Loucy (cell line): ENCODE measurements around the gene KIF16B.

ENCODE experiments used
- H2AFZ ChIP-seq: fragments of 200-600 bp; sonication (generic); 2 replicates; pipeline ENCODE4 v1.6.0; 2016; ENCODE audit warnings: antibody characterized with exemption, mild to moderate bottlenecking, low read length, moderate library complexity
- H3F3A ChIP-seq: fragments of 200-600 bp; 2 replicates; pipeline ENCODE4 v1.6.0; 2016; ENCODE audit warnings: antibody characterized with exemption, low read depth, mild to moderate bottlenecking
- H3K27me3 ChIP-seq: fragments of 200-600 bp; sonication (generic); 2 replicates; pipeline ENCODE4 v1.6.1; 2014; ENCODE audit warnings: low read length, mild to moderate bottlenecking; ENCODE audit not compliant: insufficient read depth, poor library complexity, severe bottlenecking
- H3K36me3 ChIP-seq: fragments of 200-600 bp; sonication (generic); 2 replicates; pipeline ENCODE4 v1.6.1; 2016; ENCODE audit warnings: low read length; ENCODE audit not compliant: insufficient read depth
- H3K4me1 ChIP-seq: fragments of 200-600 bp; sonication (generic); 2 replicates; pipeline ENCODE4 v1.5.1; 2014; ENCODE audit warnings: low read length, mild to moderate bottlenecking; ENCODE audit not compliant: insufficient read depth, poor library complexity, severe bottlenecking
- H3K4me2 ChIP-seq: fragments of 200-600 bp; sonication (generic); 2 replicates; pipeline ENCODE4 v1.6.0; 2014; ENCODE audit warnings: antibody characterized with exemption, low read length, low read depth, mild to moderate bottlenecking; ENCODE audit not compliant: poor library complexity, severe bottlenecking
- H3K4me3 ChIP-seq: fragments of 200-600 bp; sonication (generic); 2 replicates; pipeline ENCODE4 v1.5.1; 2014; ENCODE audit warnings: low read length, mild to moderate bottlenecking, mixed read lengths; ENCODE audit not compliant: poor library complexity, severe bottlenecking
- H3K79me2 ChIP-seq: fragments of 200-600 bp; sonication (generic); 2 replicates; pipeline ENCODE4 v1.6.1; 2014; ENCODE audit warnings: low read length; ENCODE audit not compliant: insufficient read depth
- H3K9ac ChIP-seq: fragments of 200-600 bp; sonication (generic); 2 replicates; pipeline ENCODE4 v1.6.0; 2014; ENCODE audit warnings: mild to moderate bottlenecking, low read depth, low read length, moderate library complexity; ENCODE audit not compliant: poor library complexity, severe bottlenecking
- H3K9me2 ChIP-seq: fragments of 200-600 bp; sonication (generic); replicated peaks from 2 replicates; pipeline ENCODE4 v1.6.1; 2016; ENCODE audit warnings: low read depth, low read length, mixed read lengths
- H3K9me3 ChIP-seq: fragments of 200-600 bp; sonication (generic); 2 replicates; pipeline ENCODE4 v1.6.1; 2014; ENCODE audit warnings: mild to moderate bottlenecking, antibody characterized with exemption, low read length, low read depth; ENCODE audit not compliant: insufficient read depth
- H4K20me1 ChIP-seq: fragments of 200-600 bp; sonication (generic); 2 replicates; pipeline ENCODE4 v1.6.0; 2014; ENCODE audit warnings: antibody characterized with exemption, low read length, mild to moderate bottlenecking; ENCODE audit not compliant: insufficient read depth, poor library complexity, severe bottlenecking
- EZH2phosphoT487 ChIP-seq: fragments of 200-600 bp; IDR thresholded peaks from 2 replicates; pipeline ENCODE4 v1.6.1; 2018; ENCODE audit warnings: antibody characterized with exemption, mild to moderate bottlenecking, moderate library complexity, borderline replicate concordance
- TF ChIP-seq, protein P1 (sequence below): fragments of 200-600 bp; sonication (generic); conservative IDR thresholded peaks from 2 replicates; pipeline ENCODE4 v1.5.1; 2014; ENCODE audit warnings: mild to moderate bottlenecking, antibody characterized with exemption, low read length

The KIF16B gene

DNA sequence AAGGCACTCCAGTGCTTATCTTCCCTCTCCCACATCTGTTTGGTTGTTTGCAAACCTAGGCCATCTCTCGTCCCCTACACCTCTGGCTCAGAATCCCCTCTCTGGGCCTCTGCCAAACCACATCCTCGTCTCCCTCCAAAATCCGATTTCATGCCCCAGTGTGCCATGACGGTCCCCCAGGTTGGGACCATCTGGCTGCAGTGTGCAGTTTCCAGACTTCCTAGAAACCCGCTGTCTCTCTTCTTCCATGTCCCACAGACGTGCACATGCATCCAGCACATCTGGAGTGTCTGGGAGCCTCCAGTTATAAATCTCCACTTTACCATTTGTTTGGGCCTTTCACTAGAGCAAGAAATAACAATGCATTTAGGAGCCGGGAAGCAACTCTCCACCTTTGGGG, 316.2 kb downstream of the KIF16B start:
- TF ChIP-seq EZH2phosphoT487 = no peak
- TF ChIP-seq, protein P1, sequence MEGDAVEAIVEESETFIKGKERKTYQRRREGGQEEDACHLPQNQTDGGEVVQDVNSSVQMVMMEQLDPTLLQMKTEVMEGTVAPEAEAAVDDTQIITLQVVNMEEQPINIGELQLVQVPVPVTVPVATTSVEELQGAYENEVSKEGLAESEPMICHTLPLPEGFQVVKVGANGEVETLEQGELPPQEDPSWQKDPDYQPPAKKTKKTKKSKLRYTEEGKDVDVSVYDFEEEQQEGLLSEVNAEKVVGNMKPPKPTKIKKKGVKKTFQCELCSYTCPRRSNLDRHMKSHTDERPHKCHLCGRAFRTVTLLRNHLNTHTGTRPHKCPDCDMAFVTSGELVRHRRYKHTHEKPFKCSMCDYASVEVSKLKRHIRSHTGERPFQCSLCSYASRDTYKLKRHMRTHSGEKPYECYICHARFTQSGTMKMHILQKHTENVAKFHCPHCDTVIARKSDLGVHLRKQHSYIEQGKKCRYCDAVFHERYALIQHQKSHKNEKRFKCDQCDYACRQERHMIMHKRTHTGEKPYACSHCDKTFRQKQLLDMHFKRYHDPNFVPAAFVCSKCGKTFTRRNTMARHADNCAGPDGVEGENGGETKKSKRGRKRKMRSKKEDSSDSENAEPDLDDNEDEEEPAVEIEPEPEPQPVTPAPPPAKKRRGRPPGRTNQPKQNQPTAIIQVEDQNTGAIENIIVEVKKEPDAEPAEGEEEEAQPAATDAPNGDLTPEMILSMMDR = no peak
- no peaks in the 10 kb centered on the region for H3K9me2 ChIP-seq
- no peak overlapping the region for H3K9ac ChIP-seq

DNA sequence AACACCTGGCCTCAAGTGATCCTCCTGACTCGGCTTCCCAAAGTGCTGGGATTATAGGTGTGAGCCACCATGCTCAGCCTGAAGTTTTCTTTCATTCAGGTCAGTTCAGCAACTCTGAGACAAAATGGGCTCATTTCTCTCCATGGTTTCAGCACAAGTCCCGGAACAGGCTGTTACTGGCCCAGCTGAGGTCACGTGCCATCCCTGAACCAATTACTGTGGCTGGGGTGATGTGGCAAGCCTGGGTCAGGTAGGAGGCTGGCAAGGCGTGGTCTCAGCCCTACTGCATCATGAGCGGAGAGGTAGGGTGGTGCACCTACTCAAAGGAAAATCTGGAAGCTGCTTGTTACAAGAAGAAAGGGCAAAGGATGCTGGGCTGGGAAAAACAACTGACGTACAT, 326.4 kb downstream of the KIF16B start:
- Histone ChIP-seq H2AFZ (no peak overlapping the region), H3K4me3 (no peak overlapping the region), H3K9ac (no peak overlapping the region), H3K27me3 (no peaks in the 10 kb centered on the region), H3K4me1 (no peaks in the 10 kb centered on the region), H4K20me1 (no peaks in the 10 kb centered on the region), H3K9me3 (no peaks in the 10 kb centered on the region), H3K36me3 (no peaks in the 10 kb centered on the region), H3K4me2 (no peak overlapping the region), H3F3A (no peaks in the 10 kb centered on the region), H3K79me2 (no peaks in the 10 kb centered on the region), H3K9me2 (no peaks in the 10 kb centered on the region)
- TF ChIP-seq EZH2phosphoT487 = no peak
- TF ChIP-seq, protein P1 = no peak

More for the DNA sequence above, 316.2 kb downstream of the KIF16B start:
- no peaks in the 10 kb centered on the region; the same call in 1 of the 2 replicates for H3K9me3 ChIP-seq
- H3F3A ChIP-seq = no peaks in the 10 kb centered on the region
- H3K4me1 ChIP-seq = no peaks in the 10 kb centered on the region
- H3K4me3 ChIP-seq = no peak overlapping the region
- no peak overlapping the region for H2AFZ ChIP-seq
- H3K79me2 ChIP-seq = no peaks in the 10 kb centered on the region
- H4K20me1 ChIP-seq = no peaks in the 10 kb centered on the region
- no peak overlapping the region for H3K4me2 ChIP-seq
- no peaks in the 10 kb centered on the region for H3K36me3 ChIP-seq
- no peaks in the 10 kb centered on the region for H3K27me3 ChIP-seq

DNA sequence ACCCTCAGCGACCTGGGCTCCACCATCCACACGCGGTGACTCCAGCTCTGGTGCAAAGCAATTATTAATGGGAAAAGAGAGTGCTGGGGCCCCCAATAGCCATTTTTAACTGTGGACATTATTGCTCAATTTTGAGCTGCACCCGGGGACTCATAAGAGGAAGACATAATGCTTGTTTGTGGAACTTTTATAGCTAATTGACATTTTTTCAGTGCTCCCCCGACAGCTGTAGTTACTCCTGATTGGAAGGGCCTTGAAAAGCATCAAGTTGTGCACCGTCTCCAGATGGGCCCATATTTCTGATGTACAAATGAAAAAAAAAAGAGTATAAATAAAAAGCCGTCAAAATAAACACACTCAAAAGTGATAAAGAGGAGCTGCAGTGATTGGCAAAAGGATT, 327.0 kb downstream of the KIF16B start:
- Histone ChIP-seq H4K20me1 (no peaks in the 10 kb centered on the region), H3K4me2 (no peak overlapping the region), H2AFZ (no peak overlapping the region), H3K4me3 (no peak overlapping the region), H3K9me3 (no peaks in the 10 kb centered on the region), H3K4me1 (no peaks in the 10 kb centered on the region), H3K9ac (no peak overlapping the region), H3K36me3 (no peaks in the 10 kb centered on the region), H3K27me3 (no peaks in the 10 kb centered on the region), H3K79me2 (no peaks in the 10 kb centered on the region), H3F3A (no peaks in the 10 kb centered on the region), H3K9me2 (no peaks in the 10 kb centered on the region)
- no peak for TF ChIP-seq EZH2phosphoT487
- TF ChIP-seq, protein P1 = no peak
